NCI-H748 treated with DMSO at 0.1 percent for 48 hours (cell line): Measurements from ENCODE around the gene SPAG7.

Source experiments
- DNase-seq: peaks from one replicate; lab custom pipeline; 2025; lab: John Stamatoyannopoulos, UW

The SPAG7 gene

GRCh38 chr17:4967539-4968485 is at the start of gene SPAG7:
Gene SPAG7 (minus strand): TSS chr17:4967817. CDS start chr17:4967804, 13 bp downstream.
- DNase-seq, result peak; percentile 95

DNA sequence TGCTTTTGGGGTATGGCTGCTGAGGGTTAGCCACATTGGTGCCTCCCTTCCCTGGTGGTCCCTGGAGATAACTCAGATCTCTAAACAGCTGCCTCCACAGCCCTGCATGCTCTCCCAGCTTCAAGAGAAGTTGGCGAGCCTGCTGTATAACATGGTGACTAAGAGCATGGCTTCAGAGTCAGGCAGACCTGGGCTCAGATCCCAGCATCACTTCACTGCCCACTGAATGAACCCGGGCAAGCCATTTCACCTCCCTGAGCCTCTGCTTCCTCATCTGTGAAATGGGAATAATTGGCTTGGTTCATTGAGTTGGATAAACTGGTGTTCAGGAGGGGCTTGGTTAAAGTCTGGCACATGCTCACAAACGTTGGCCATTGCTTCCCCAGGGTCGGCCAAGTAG is 46.7 kb upstream of the SPAG7 start:
- DNase-seq, result no peak

DNA sequence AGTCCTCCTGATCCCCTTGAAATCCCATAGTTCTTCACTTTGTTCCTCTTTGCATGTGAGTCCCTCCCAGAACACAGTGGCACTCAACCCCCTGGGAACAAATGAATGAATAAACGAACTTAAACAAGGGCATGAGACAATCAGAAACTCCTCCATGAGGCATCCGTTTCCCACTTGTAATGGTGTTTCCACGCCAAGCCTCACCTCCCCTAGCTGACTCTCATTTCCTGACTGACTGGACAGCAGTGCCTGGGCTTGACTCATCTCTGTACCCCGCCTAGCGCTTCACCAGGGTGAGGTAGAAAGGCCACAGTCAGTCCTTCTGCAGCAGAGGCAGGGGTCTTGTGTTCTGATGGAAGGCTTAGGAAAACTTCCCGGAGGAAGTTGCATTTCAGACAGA is 44.3 kb upstream of the SPAG7 start:
- DNase-seq, result no peak

DNA sequence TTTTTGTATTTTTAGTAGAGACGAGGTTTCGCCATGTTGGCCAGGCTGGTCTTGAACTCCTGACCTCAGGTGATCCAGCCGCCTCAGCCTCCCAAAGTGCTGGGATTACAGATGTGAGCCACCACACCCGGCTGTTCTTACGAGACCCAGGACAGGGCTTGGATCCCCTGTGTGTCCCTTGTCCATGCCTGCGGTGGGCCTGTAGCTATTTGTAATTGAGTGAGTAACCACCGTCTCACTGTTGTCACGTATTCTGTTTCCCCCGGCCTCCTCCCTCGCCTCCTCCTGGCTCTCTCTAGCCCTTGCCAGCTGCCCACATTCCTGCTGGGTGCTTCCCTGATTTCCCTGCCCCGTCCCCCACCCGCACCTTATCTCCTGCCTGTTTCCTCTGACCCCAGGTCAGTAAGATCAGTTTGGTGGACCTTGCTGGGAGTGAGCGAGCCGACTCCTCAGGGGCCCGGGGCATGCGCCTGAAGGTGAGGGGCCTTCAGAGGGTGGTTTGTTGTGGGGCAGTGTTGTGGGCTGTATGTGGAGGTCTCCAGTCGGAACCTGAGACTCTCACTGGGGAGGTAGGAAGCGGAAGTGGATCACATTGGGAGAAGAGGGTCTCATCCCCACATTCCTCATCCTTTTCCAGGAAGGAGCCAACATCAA is 35.7 kb upstream of the SPAG7 start:
- DNase-seq, result no peak

DNA sequence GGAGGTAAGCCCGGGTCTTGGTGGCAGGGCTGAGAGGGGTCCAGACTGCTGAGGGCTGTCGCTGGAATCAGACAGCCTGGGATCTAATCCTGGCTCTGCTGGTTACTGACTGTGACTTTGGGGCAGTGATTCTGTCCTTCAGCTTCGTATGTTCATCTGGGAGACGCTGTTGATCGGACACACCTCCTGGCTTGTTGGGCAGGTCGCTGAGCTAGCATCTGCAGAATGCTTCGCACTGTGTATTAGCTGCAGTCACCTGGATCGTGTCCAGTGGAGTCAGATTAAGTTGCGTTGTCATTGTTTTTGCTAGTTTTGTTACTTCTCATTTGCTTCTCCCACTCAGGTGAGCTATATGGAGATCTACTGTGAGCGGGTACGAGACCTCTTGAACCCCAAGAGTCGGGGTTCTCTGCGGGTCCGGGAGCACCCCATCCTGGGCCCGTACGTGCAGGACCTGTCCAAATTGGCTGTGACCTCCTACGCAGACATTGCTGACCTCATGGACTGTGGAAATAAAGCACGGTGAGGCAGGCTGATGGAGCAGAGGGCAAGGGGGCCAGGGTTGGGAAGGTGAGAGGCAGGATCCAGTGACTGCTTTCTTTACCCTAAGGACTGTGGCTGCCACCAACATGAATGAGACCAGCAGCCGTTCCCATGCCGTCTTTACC is 34.6 kb upstream of the SPAG7 start:
- no peak for DNase-seq

DNA sequence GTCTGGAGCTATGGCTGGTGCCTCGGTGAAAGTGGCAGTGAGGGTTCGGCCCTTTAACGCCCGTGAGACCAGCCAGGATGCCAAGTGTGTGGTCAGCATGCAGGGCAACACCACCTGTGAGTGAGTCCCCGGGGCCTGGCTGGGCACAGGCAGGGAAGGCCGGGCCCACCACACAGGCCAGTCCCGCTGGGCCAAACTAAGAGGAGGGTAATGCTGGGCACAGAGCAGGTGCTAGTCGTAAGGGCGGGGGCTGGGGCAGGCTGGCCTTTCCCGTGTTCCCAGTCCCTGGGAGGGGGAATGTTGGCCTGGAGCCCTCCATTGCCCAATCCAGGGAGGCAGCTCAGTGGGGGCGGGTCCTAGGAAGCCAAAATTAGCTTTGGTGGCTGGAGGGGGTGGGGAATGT is 32.6 kb upstream of the SPAG7 start:
- DNase-seq, result no peak

GRCh38 chr17:4999430-5000093 is 31.9 kb upstream of the SPAG7 start:
- DNase-seq, result no peak

GRCh38 chr17:4998732-4999429 is 31.3 kb upstream of the SPAG7 start:
- no peak for DNase-seq

DNA sequence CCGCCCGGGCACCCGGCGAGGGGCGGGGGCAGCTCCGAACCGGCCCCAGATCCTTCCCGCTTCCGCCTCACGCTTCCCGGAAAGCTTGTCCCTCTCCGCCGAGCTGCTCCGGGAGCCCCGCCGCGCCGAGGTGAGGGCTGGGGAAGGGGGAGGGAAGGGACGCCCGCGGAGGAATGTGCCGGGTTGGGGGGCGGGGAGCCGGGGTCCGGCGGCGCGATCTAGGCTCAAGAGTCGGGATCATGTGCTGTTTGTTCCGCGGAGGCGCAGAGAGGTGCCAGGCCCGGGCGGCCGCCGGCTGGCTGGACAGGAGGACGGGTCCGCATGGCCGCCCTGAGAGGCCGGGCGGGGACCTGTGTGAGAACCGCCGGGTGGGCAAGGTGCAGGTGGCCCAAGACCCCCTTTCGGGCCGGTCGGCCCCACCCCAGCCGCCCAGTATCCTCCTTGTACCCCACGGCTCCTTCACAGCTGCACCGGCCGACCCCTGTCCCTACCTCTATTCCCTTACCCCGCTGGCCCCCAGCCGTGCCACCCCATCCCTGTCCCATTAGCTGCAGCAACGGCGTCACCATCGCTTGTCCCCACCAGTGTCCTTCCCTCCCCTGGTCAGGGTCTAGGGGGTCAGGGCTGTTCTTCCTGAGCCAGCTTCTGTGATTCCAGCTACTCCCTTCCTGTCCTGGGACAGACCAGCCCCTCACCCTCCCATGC is 30.6 kb upstream of the SPAG7 start:
- no peak for DNase-seq

GRCh38 chr17:4997302-4998026 is 29.8 kb upstream of the SPAG7 start, which contains the start of the genes INCA1 and KIF1C:
Gene INCA1 (minus strand): TSS chr17:4997522. CDS start chr17:4994437, 3,085 bp downstream.
Gene KIF1C (plus strand): TSS chr17:4997950. CDS start chr17:5000247, 2,297 bp downstream.
- DNase-seq, result peak; percentile 83

GRCh38 chr17:4994081-4994595 is 26.5 kb upstream of the SPAG7 start:
- no peak for DNase-seq

GRCh38 chr17:4987767-4988567 is 20.4 kb upstream of the SPAG7 start:
- no peak for DNase-seq

GRCh38 chr17:4986951-4987766 is 19.5 kb upstream of the SPAG7 start, which contains the start of gene CAMTA2:
Gene CAMTA2 (minus strand): TSS chr17:4987675. CDS start chr17:4986222, 1,453 bp downstream.
- peak; percentile 76 for DNase-seq

DNA sequence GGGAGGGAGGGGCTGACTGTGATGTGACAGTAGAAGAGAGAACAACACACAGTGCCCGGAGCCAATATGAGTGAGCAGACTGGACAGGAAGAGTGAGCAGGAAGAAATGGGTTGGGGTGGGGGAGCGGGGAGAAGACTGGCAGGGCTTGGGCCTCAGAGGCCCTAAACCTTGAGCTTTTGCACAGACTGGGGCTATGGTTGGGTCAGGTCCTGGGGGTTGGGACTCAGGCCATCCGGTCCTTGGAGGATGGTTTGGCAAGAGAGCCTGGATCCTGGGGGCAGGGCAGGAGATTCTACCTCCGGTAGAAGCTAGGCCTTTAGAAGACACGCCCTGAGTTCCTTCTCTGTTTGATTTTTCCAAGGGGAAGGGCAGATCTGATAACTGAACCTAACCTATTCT is 18.8 kb upstream of the SPAG7 start:
- DNase-seq, result no peak

DNA sequence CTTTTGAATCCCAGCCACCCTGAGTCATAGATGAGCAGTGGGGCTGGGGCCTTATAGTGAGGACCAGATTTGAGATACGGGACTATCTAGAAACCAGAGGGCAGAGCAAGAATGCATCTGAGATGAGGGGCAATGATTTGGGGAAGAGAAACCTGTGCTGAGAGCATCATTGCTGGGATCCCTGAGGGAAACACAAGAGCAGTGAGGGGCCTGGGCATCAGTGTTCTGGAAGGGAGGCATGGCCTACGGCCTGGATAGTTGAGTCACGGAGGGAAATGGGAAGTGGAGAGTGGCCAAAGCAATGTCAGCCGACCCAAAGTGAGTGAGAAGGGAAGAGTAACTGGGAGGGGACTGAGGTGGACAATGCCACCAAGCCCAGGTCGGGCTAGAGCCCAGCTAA is 14.7 kb upstream of the SPAG7 start:
- DNase-seq, result no peak

GRCh38 chr17:4980644-4981216 is 13.1 kb upstream of the SPAG7 start:
- peak; percentile 48 for DNase-seq

DNA sequence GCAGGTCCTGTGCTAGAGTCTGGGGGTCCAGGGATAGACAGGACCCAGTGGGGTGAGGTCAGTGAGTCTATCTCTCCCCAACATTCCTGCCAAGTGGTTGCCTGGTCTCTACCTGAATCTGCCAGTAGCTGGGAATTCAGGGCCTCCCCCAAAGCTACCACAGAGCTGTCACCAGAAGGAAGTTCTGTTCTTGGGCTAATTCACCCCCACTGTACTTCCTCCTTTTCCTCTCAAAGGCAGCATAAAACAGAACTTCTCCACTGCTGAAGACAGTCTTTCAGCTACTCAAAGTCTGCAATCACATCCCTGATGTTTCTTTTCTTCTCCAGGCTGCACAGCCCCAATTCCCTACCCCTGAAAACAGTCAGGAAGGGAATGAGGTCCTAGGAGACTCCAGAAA is 11.1 kb upstream of the SPAG7 start:
- DNase-seq, result no peak
